ENCODE results near the gene ZNF716.

- TF ChIP-seq CTCF (IDR thresholded peaks at IDR 0.05; ENCODE audit: borderline replicate concordance, extremely low read depth, low read length, poor library complexity, severe bottlenecking): no peak
- TF ChIP-seq EZH2 (IDR thresholded peaks at IDR 0.05; ENCODE audit: borderline replicate concordance, low read depth, low read length, severe bottlenecking): no peak
These were observed 35.6 kb upstream of the ZNF716 start for GRCh38 chr7:57414415-57414814.
